H9 (cell line): ENCODE data around the gene KCNH2. TPM values are rescaled to one million over a fixed set of nuclear protein-coding genes. Genes with fewer than 3 reads are reported as not detected.

ENCODE experiments used
- DNase-seq: peaks from one replicate; pipeline ENCODE4 v3.0.0-alpha.2; 2017
- H2AFZ ChIP-seq: one replicate; pipeline ENCODE4 v1.6.1; 2013; ENCODE audit warnings: mild to moderate bottlenecking, low read length, control low read depth, moderate library complexity
- H2AK5ac ChIP-seq: 2 replicates; pipeline ENCODE4 v1.6.1; 2013; ENCODE audit warnings: low read length, control low read depth, mixed read lengths; ENCODE audit not compliant: insufficient read length
- H2BK120ac ChIP-seq: one replicate; pipeline ENCODE4 v1.6.1; 2013; ENCODE audit warnings: low read depth, mild to moderate bottlenecking, low read length, control low read depth, inconsistent platforms; ENCODE audit not compliant: poor library complexity, severe bottlenecking
- H2BK12ac ChIP-seq: 2 replicates; pipeline ENCODE4 v1.6.1; 2013; ENCODE audit warnings: low read length, control low read depth, mixed read lengths, low read depth; ENCODE audit not compliant: insufficient read length
- H2BK15ac ChIP-seq: 2 replicates; pipeline ENCODE4 v1.6.1; 2013; ENCODE audit warnings: low read depth, low read length, control low read depth
- H2BK20ac ChIP-seq: one replicate; pipeline ENCODE4 v1.6.1; 2013; ENCODE audit warnings: low read depth, mild to moderate bottlenecking, low read length, control low read depth, inconsistent platforms; ENCODE audit not compliant: poor library complexity, severe bottlenecking
- H2BK5ac ChIP-seq: 2 replicates; pipeline ENCODE4 v1.6.1; 2013; ENCODE audit warnings: low read length, control low read depth, mixed read lengths; ENCODE audit not compliant: insufficient read length
- H3K14ac ChIP-seq: 2 replicates; pipeline ENCODE4 v1.6.1; 2013; ENCODE audit warnings: low read length, control low read depth; ENCODE audit not compliant: insufficient read depth
- H3K18ac ChIP-seq: 2 replicates; pipeline ENCODE4 v1.6.1; 2013; ENCODE audit warnings: low read depth, mild to moderate bottlenecking, mixed read lengths, low read length, control low read depth; ENCODE audit not compliant: insufficient read length
- H3K23ac ChIP-seq: 2 replicates; pipeline ENCODE4 v1.6.1; 2013; ENCODE audit warnings: low read length, control low read depth, mixed read lengths, low read depth; ENCODE audit not compliant: insufficient read length
- H3K23me2 ChIP-seq: 2 replicates; pipeline ENCODE4 v1.6.1; 2013; ENCODE audit warnings: low read depth, mild to moderate bottlenecking, mixed read lengths, low read length, control low read depth; ENCODE audit not compliant: insufficient read length, poor library complexity, severe bottlenecking
- H3K27ac ChIP-seq: 2 replicates; pipeline ENCODE4 v1.5.1; 2013; ENCODE audit warnings: low read length, control low read depth, mixed read lengths, low read depth; ENCODE audit not compliant: insufficient read length
- H3K27me3 ChIP-seq: 2 replicates; pipeline ENCODE4 v1.6.1; 2013; ENCODE audit warnings: low read length, control low read depth, inconsistent platforms; ENCODE audit not compliant: insufficient read depth
- H3K4ac ChIP-seq: 2 replicates; pipeline ENCODE4 v1.6.1; 2013; ENCODE audit warnings: low read depth, mild to moderate bottlenecking, control low read depth, inconsistent platforms, low read length, moderate library complexity
- H3K4me1 ChIP-seq: 2 replicates; pipeline ENCODE4 v1.6.1; 2013; ENCODE audit warnings: low read length, control low read depth, inconsistent platforms; ENCODE audit not compliant: insufficient read depth
- H3K4me2 ChIP-seq: 2 replicates; pipeline ENCODE4 v1.6.1; 2013; ENCODE audit warnings: low read length, control low read depth, mixed read lengths; ENCODE audit not compliant: insufficient read length, insufficient read depth
- H3K56ac ChIP-seq: 2 replicates; pipeline ENCODE4 v1.6.1; 2013; ENCODE audit warnings: low read depth, mild to moderate bottlenecking, mixed read lengths, low read length, control low read depth; ENCODE audit not compliant: insufficient read length
- H3K79me1 ChIP-seq: 2 replicates; pipeline ENCODE4 v1.6.1; 2013; ENCODE audit warnings: low read depth, mild to moderate bottlenecking, moderate library complexity, low read length, control low read depth, inconsistent platforms; ENCODE audit not compliant: insufficient read depth, poor library complexity, severe bottlenecking
- H3K79me2 ChIP-seq: 2 replicates; pipeline ENCODE4 v1.6.1; 2013; ENCODE audit warnings: low read length, control low read depth, inconsistent platforms; ENCODE audit not compliant: insufficient read depth
- H3K9ac ChIP-seq: 2 replicates; pipeline ENCODE4 v1.6.1; 2013; ENCODE audit warnings: low read length, control low read depth, mixed read lengths; ENCODE audit not compliant: insufficient read length; ENCODE audit errors: extremely low read depth
- H3K9me3 ChIP-seq: one replicate; pipeline ENCODE4 v1.6.1; 2013; ENCODE audit warnings: low read depth, low read length, inconsistent platforms; ENCODE audit not compliant: control insufficient read depth
- H3T11ph ChIP-seq: one replicate; pipeline ENCODE4 v1.6.1; 2013; ENCODE audit warnings: mild to moderate bottlenecking, low read length, control low read depth, inconsistent platforms
- H4K20me1 ChIP-seq: one replicate; pipeline ENCODE4 v1.6.1; 2013; ENCODE audit not compliant: control insufficient read depth, insufficient read length, insufficient read depth
- H4K5ac ChIP-seq: 2 replicates; pipeline ENCODE4 v1.6.1; 2013; ENCODE audit warnings: low read depth, mild to moderate bottlenecking, mixed read lengths, low read length, control low read depth; ENCODE audit not compliant: insufficient read length
- H4K8ac ChIP-seq: replicated peaks from 2 replicates; pipeline ENCODE4 v1.6.1; 2013; ENCODE audit warnings: low read length, control low read depth, mixed read lengths, low read depth; ENCODE audit not compliant: insufficient read length
- H4K91ac ChIP-seq: 2 replicates; pipeline ENCODE4 v1.6.1; 2013; ENCODE audit warnings: low read depth, mild to moderate bottlenecking, moderate library complexity, mixed read lengths, low read length, control low read depth; ENCODE audit not compliant: insufficient read length
- H3K27ac Mint-ChIP-seq, 3 experiments: 2 replicates in 2 of 3; 3 replicates in 1 of 3; pipeline ENCODE4 v1.8.0; 2020 to 2021; ENCODE audit warnings: mixed read lengths in 3 of 3, mild to moderate bottlenecking in 1 of 3, moderate library complexity in 1 of 3
- H3K27me3 Mint-ChIP-seq: 2 replicates; pipeline ENCODE4 v1.8.0; 2021; ENCODE audit warnings: low read depth, mild to moderate bottlenecking, moderate library complexity, mixed read lengths
- H3K36me3 Mint-ChIP-seq, 3 experiments: 2 replicates in 2 of 3; 3 replicates in 1 of 3; pipeline ENCODE4 v1.8.0; 2020 to 2021; ENCODE audit warnings: low read depth in 3 of 3, mixed read lengths in 3 of 3; ENCODE audit not compliant: insufficient read depth in 1 of 3
- H3K4me1 Mint-ChIP-seq, 2 experiments: 2 replicates each; pipeline ENCODE4 v1.8.0; 2020; ENCODE audit warnings: mixed read lengths in 2 of 2
- H3K4me3 Mint-ChIP-seq, 2 experiments: 2 replicates in 1 of 2; 3 replicates in 1 of 2; pipeline ENCODE4 v1.8.0; 2020 to 2021; ENCODE audit warnings: mild to moderate bottlenecking in 2 of 2, mixed read lengths in 2 of 2, moderate library complexity in 1 of 2
- H3K9me3 Mint-ChIP-seq, 2 experiments: 2 replicates in 1 of 2; 3 replicates in 1 of 2; pipeline ENCODE4 v1.8.0; 2020; ENCODE audit warnings: mild to moderate bottlenecking in 2 of 2, mixed read lengths in 2 of 2, moderate library complexity in 1 of 2
- CTCF ChIP-seq: fragments of 200-600 bp; sonication (generic); conservative IDR thresholded peaks from 3 replicates; pipeline ENCODE4 v1.8.0; 2021; ENCODE audit warnings: antibody characterized with exemption, mild to moderate bottlenecking
- WGBS: extraction: QIAGEN DNeasy Blood & Tissue Kit; methylation state at CpG from one replicate; pipeline ENCODE4 v1.1.7; 2013; ENCODE audit warnings: missing lambda C conversion rate, low lambda C conversion rate, mixed read lengths; ENCODE audit not compliant: insufficient read length; ENCODE audit errors: extremely low coverage; 5-methylcytosine and 5-hydroxymethylcytosine counted together
- total RNA-seq: library from RNA; stranded (reverse); gene quantifications from 2 replicates; pipeline ENCODE4 v1.2.1, GENCODE V29; 2021

The KCNH2 gene
- total RNA-seq, 1 experiment from 2014 or later: 4.5 TPM

DNA sequence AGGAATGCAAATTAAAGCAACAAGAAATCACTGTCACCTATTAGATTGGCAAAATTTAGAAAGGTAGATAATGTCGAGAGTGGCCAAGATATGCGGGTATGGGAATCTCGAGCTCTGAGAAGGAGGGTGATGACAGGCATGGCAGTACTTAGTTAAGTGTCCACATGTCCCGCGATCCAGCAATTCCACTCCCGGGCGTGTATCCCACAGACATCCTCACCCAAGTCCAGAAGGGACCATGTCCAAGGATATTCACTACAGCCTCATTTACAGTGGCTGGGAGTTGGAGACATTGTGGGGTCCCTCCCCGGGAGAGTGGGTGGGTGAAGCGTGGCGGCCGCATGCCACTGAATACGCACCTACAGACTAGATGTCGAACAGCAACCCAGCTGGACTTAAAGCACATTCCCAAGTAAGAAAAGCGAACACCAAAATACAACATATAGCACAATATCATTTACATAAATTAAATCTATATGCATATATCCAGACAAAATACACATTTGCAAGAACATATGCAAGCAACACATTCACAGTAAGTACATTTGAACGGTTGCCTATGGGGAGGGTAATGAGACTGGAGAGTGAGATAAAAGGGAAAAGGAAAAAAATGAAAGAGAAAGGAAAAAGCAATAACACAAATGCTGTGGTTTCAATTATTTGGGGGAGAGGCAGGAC lies 9.9 kb downstream of the KCNH2 start:
- peaks cover 23% of the 10 kb centered on the region for H3K27me3 Mint-ChIP-seq
- Histone ChIP-seq H3K23me2 (no peaks in the 10 kb centered on the region), H3K79me2 (no peaks in the 10 kb centered on the region), H4K8ac (no peak overlapping the region), H3K9ac (no peak overlapping the region), H3K18ac (no peak overlapping the region), H3K23ac (no peak overlapping the region), H3K9me3 (no peaks in the 10 kb centered on the region), H4K91ac (no peak overlapping the region), H2BK120ac (no peak overlapping the region), H2AK5ac (no peak overlapping the region), H3K27me3 (no peaks in the 10 kb centered on the region), H2BK15ac (no peak overlapping the region), H3K4ac (no peak overlapping the region), H3K56ac (no peak overlapping the region), H3T11ph (no peak overlapping the region), H4K5ac (no peak overlapping the region), H3K4me2 (no peak overlapping the region), H3K14ac (no peak overlapping the region), H2BK5ac (no peak overlapping the region), H3K4me1 (no peaks in the 10 kb centered on the region), H2AFZ (no peak overlapping the region), H3K27ac (no peak overlapping the region), H3K79me1 (no peaks in the 10 kb centered on the region), H2BK20ac (no peak overlapping the region), H2BK12ac (no peak overlapping the region), H4K20me1 (no peaks in the 10 kb centered on the region)
- peaks cover 0 to 2% (median 0%) of the 10 kb centered on the region in 3 experiments; a peak in 3 of 7 replicates for H3K36me3 Mint-ChIP-seq
- no peaks in the 10 kb centered on the region for H3K9me3 Mint-ChIP-seq
- TF ChIP-seq CTCF: no peak
- no peak for DNase-seq
- H3K27ac Mint-ChIP-seq: no peak overlapping the region
- WGBS: no CpG with 5 or more reads among the region's 15 CpGs
- H3K4me1 Mint-ChIP-seq: peaks cover 29 to 49% of the 10 kb centered on the region in 2 experiments
- no peak overlapping the region; a peak in 1 of 5 replicates for H3K4me3 Mint-ChIP-seq
